Neuronal stem cell (in vitro differentiated cells): ENCODE measurements around the gene ARL4A.
A peak's percentile ranks its signal among the peaks of the same experiment; 100 is the strongest.

Experiments
- DNase-seq: peaks from one replicate; pipeline ENCODE4 v3.0.0-alpha.2; 2013; ENCODE audit warnings: low spot score
- H2AFZ ChIP-seq: one replicate; pipeline ENCODE4 v1.6.1; 2013; ENCODE audit warnings: mild to moderate bottlenecking, low read length, inconsistent platforms
- H2AK5ac ChIP-seq: 2 replicates; pipeline ENCODE4 v1.6.1; 2013; ENCODE audit warnings: low read depth, mild to moderate bottlenecking, inconsistent platforms, low read length, moderate library complexity, mixed read lengths
- H2BK120ac ChIP-seq: 2 replicates; pipeline ENCODE4 v1.6.1; 2013; ENCODE audit warnings: low read depth, mild to moderate bottlenecking, inconsistent platforms, low read length, moderate library complexity, mixed read lengths
- H2BK12ac ChIP-seq: one replicate; pipeline ENCODE4 v1.6.1; 2013; ENCODE audit warnings: low read length, inconsistent platforms
- H2BK15ac ChIP-seq: 2 replicates; pipeline ENCODE4 v1.6.1; 2013; ENCODE audit warnings: mild to moderate bottlenecking, low read length, inconsistent platforms, mixed read lengths
- H2BK5ac ChIP-seq: one replicate; pipeline ENCODE4 v1.6.1; 2013; ENCODE audit warnings: inconsistent platforms, mild to moderate bottlenecking, low read length, moderate library complexity
- H3K14ac ChIP-seq: one replicate; pipeline ENCODE4 v1.6.1; 2013; ENCODE audit warnings: low read length, inconsistent platforms
- H3K18ac ChIP-seq: 2 replicates; pipeline ENCODE4 v1.6.1; 2013; ENCODE audit warnings: low read length, inconsistent platforms
- H3K23ac ChIP-seq: 2 replicates; pipeline ENCODE4 v1.6.1; 2013; ENCODE audit warnings: low read depth, mild to moderate bottlenecking, mixed read lengths, low read length, inconsistent platforms; ENCODE audit not compliant: poor library complexity
- H3K27ac ChIP-seq: replicated peaks from 3 replicates; pipeline ENCODE4 v1.5.1; 2013; ENCODE audit warnings: low read length, inconsistent platforms
- H3K27me3 ChIP-seq, 3 experiments: 2 replicates each; pipeline ENCODE4 v1.6.1; 2013; ENCODE audit warnings: low read length in 3 of 3, mild to moderate bottlenecking in 2 of 3, inconsistent platforms in 1 of 3, low read depth in 1 of 3, mixed read lengths in 1 of 3, moderate library complexity in 1 of 3; ENCODE audit not compliant: control insufficient read depth in 3 of 3, insufficient read depth in 3 of 3
- H3K36me3 ChIP-seq, 2 donors: replicated peaks in 1 of 2; 2 replicates each; pipeline ENCODE4 v1.6.1; 2013; ENCODE audit warnings: low read length in 2 of 2; ENCODE audit not compliant: control insufficient read depth in 2 of 2, insufficient read depth in 2 of 2
- H3K4ac ChIP-seq: 2 replicates; pipeline ENCODE4 v1.6.1; 2013; ENCODE audit warnings: inconsistent platforms, mild to moderate bottlenecking, low read length, moderate library complexity
- H3K4me1 ChIP-seq, 2 donors: 1 replicate in 1 of 2; 2 replicates in 1 of 2; pipeline ENCODE4 v1.6.1; 2013; ENCODE audit warnings: low read length in 2 of 2, low read depth in 1 of 2; ENCODE audit not compliant: control insufficient read depth in 2 of 2, insufficient read depth in 1 of 2
- H3K4me2 ChIP-seq: one replicate; pipeline ENCODE4 v1.6.1; 2013; ENCODE audit warnings: mild to moderate bottlenecking, low read length, inconsistent platforms; ENCODE audit not compliant: insufficient read depth, poor library complexity, severe bottlenecking
- H3K4me3 ChIP-seq, 2 donors: 2 replicates each; pipeline ENCODE4 v1.5.1; 2013; ENCODE audit warnings: low read length in 2 of 2, mild to moderate bottlenecking in 2 of 2, inconsistent platforms in 1 of 2, moderate library complexity in 1 of 2
- H3K79me1 ChIP-seq: one replicate; pipeline ENCODE4 v1.6.1; 2013; ENCODE audit warnings: low read depth, mild to moderate bottlenecking, inconsistent platforms, low read length, moderate library complexity
- H3K9ac ChIP-seq: one replicate; pipeline ENCODE4 v1.6.1; 2013; ENCODE audit warnings: mild to moderate bottlenecking, low read depth, low read length, inconsistent platforms; ENCODE audit not compliant: poor library complexity
- H3K9me3 ChIP-seq, 2 donors: replicated peaks in 1 of 2; 2 replicates each; pipeline versions ENCODE3 to v1.6.1; 2013; ENCODE audit warnings: low read length in 2 of 2, mild to moderate bottlenecking in 2 of 2, inconsistent platforms in 1 of 2, low read depth in 1 of 2, mixed read lengths in 1 of 2, moderate library complexity in 1 of 2; ENCODE audit not compliant: control insufficient read depth in 2 of 2, insufficient read depth in 1 of 2
- H4K8ac ChIP-seq: one replicate; pipeline ENCODE4 v1.6.1; 2013; ENCODE audit warnings: low read depth, mild to moderate bottlenecking, inconsistent platforms, low read length, moderate library complexity
- H4K91ac ChIP-seq: one replicate; pipeline ENCODE4 v1.6.1; 2013; ENCODE audit warnings: low read length, low read depth, mild to moderate bottlenecking, inconsistent platforms; ENCODE audit not compliant: poor library complexity
- WGBS, 2 donors: extraction: QIAGEN DNeasy Blood & Tissue Kit; methylation state at CpG; one replicate each; pipeline ENCODE4 v1.1.7; 2013; ENCODE audit warnings: missing lambda C conversion rate in 2 of 2, mixed read lengths in 1 of 2; ENCODE audit not compliant: insufficient read length in 2 of 2, insufficient replicate concordance in 1 of 2; ENCODE audit errors: extremely low coverage in 2 of 2; 5-methylcytosine and 5-hydroxymethylcytosine counted together

The ARL4A gene

DNA sequence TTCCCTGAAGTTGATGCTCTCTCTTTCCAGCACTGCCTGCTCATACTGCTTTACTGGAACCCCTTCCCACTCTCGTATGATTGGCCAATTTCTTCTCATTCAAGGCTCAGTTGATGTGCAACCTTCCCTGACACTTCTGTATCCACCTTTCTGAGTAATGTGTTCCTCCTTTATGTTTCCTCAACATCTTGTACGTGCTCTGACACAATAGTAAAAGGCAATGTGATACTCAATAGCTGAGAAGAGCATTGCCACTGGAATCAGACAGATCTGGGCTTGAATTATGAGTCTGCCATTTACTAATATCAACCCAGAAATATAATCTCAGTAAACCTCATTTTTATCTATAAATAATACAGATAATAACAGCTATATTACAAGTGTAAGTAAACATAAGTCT is 34.7 kb downstream of the ARL4A start:
- H3K4me3 ChIP-seq: no peak overlapping the region
- no peak overlapping the region for H4K91ac ChIP-seq
- no peak overlapping the region for H3K4me2 ChIP-seq
- WGBS, 2 donors: no CpG with 5 or more reads among the region's 2 CpGs
- H2BK5ac ChIP-seq: no peak overlapping the region
- no peaks in the 10 kb centered on the region for H3K79me1 ChIP-seq
- H3K14ac ChIP-seq: no peak overlapping the region
- H4K8ac ChIP-seq: no peak overlapping the region
- no peak overlapping the region for H2BK12ac ChIP-seq
- no peak for DNase-seq
- no peak overlapping the region for H3K23ac ChIP-seq
- H2AK5ac ChIP-seq: no peak overlapping the region
- H3K9me3 ChIP-seq: no peaks in the 10 kb centered on the region
- H2AFZ ChIP-seq: no peak overlapping the region
- no peak overlapping the region for H3K4ac ChIP-seq
- no peaks in the 10 kb centered on the region for H3K36me3 ChIP-seq
- no peak overlapping the region for H3K27ac ChIP-seq
- H3K27me3 ChIP-seq: no peaks in the 10 kb centered on the region
- H2BK120ac ChIP-seq: no peak overlapping the region
- H3K18ac ChIP-seq: no peak overlapping the region
- H3K4me1 ChIP-seq: no peaks in the 10 kb centered on the region
- no peak overlapping the region for H2BK15ac ChIP-seq
- no peak overlapping the region for H3K9ac ChIP-seq

DNA sequence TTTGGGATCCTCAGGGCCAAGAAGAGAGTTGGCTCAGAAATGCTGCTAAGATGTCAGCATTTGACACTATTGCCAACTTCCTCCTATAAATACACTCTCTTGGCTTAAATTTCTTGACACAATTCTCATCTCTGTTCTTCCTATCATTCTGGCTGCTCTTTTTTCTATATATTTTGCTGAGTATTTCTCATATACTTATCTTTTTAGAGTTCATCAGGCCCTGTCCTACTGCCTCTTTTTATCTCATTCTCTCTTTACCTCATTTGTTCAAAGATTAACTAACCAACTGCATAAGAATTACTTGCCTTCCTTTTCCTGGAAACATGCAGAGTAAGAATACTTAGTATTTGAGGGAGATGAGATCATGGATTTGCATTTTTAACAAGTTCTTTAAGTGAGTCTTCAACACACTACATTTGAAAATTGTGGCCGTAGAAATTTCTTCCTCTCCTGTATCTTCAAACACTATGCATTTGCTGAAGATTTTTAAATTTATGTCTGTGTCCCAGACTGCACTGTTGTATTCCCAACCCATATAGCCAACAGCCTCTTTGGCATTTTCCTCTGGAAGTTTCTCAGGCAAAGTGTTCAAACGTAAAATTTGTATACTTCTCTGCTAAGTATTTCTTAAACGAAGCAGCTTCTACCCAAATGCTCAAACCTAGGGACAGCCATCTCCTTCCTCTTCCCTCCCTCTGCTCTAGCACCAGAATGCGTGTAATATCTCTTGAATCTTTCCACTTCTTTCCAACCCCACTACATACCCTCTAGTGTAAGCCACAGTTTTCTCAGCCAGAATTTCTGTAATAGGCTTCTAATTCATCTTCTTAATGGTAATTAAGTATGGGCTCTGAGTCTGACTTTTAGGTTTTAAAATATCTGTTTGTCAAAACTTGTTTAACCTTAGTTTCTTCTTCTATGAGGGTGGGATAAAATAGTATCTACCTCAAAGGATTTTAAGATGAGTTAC is 35.5 kb downstream of the ARL4A start:
- Histone ChIP-seq H3K79me1 (no peaks in the 10 kb centered on the region), H3K4me1 (peaks cover 0 to 5% of the 10 kb centered on the region in 2 donors)
- WGBS, 2 donors: no CpG with 5 or more reads among the region's 4 CpGs

GRCh38 chr7:12725575-12726316 is 38.3 kb downstream of the ARL4A start:
- WGBS, 2 donors: no CpG with 5 or more reads among the region's 4 CpGs
- Histone ChIP-seq H2BK5ac (no peak overlapping the region), H3K9ac (no peak overlapping the region), H3K4me3 (no peak overlapping the region), H3K23ac (no peak overlapping the region), H2BK120ac (no peak overlapping the region), H3K4me1 (peaks cover 2 to 7% of the 10 kb centered on the region in 2 donors), H3K79me1 (no peaks in the 10 kb centered on the region), H2AFZ (no peak overlapping the region), H3K4ac (no peak overlapping the region), H3K14ac (no peak overlapping the region), H3K36me3 (no peaks in the 10 kb centered on the region), H3K4me2 (no peak overlapping the region), H4K8ac (no peak overlapping the region), H2BK15ac (no peak overlapping the region), H3K18ac (no peak overlapping the region), H3K27ac (no peak overlapping the region), H2AK5ac (no peak overlapping the region), H3K27me3 (no peaks in the 10 kb centered on the region), H2BK12ac (no peak overlapping the region), H4K91ac (no peak overlapping the region), H3K9me3 (no peaks in the 10 kb centered on the region)
- no peak for DNase-seq

More for the DNA sequence above, 35.5 kb downstream of the ARL4A start:
- Histone ChIP-seq H3K36me3 (no peaks in the 10 kb centered on the region), H3K9me3 (no peaks in the 10 kb centered on the region), H2BK15ac (no peak overlapping the region), H4K8ac (no peak overlapping the region), H4K91ac (no peak overlapping the region), H3K23ac (no peak overlapping the region), H2BK12ac (no peak overlapping the region), H3K14ac (no peak overlapping the region), H3K4ac (no peak overlapping the region), H3K9ac (no peak overlapping the region), H2AFZ (no peak overlapping the region), H2BK5ac (no peak overlapping the region), H3K27ac (no peak overlapping the region), H3K4me2 (no peak overlapping the region), H3K4me3 (no peak overlapping the region), H3K18ac (no peak overlapping the region), H2AK5ac (no peak overlapping the region), H3K27me3 (no peaks in the 10 kb centered on the region), H2BK120ac (no peak overlapping the region)
- no peak for DNase-seq

- H3K27me3 ChIP-seq: no peaks in the 10 kb centered on the region
- H2BK5ac ChIP-seq: no peak overlapping the region
- H4K91ac ChIP-seq: no peak overlapping the region
- no peak overlapping the region for H3K4me3 ChIP-seq
- no peak overlapping the region for H3K9ac ChIP-seq
- no peaks in the 10 kb centered on the region for H3K9me3 ChIP-seq
- WGBS, 2 donors: no CpG with 5 or more reads among the region's 2 CpGs
- no peak overlapping the region for H2AK5ac ChIP-seq
- H3K4me1 ChIP-seq: peaks cover 2 to 7% of the 10 kb centered on the region in 2 donors
- no peak overlapping the region for H3K23ac ChIP-seq
- no peaks in the 10 kb centered on the region for H3K79me1 ChIP-seq
- no peak overlapping the region for H2BK120ac ChIP-seq
- H3K18ac ChIP-seq: no peak overlapping the region
- H2BK15ac ChIP-seq: no peak overlapping the region
- no peak overlapping the region for H2BK12ac ChIP-seq
- H2AFZ ChIP-seq: peak overlapping the region; percentile 27
- no peaks in the 10 kb centered on the region for H3K36me3 ChIP-seq
- no peak overlapping the region for H3K4me2 ChIP-seq
- no peak overlapping the region for H4K8ac ChIP-seq
- DNase-seq: no peak
- H3K14ac ChIP-seq: no peak overlapping the region
- no peak overlapping the region for H3K4ac ChIP-seq
- no peak overlapping the region for H3K27ac ChIP-seq
Measured at GRCh38 chr7:12726908-12727307, 39.5 kb downstream of the ARL4A start.
